BE2C (cell line): ENCODE measurements around the gene NEO1.

Experiments
- DNase-seq: peaks from one replicate; pipeline ENCODE4 v3.0.0-alpha.2; 2020
- H3K27me3 ChIP-seq: fragments of 250-450 bp; sonication (Bioruptor Pico); 2 replicates; pipeline ENCODE4 v1.5.1; 2020; ENCODE audit warnings: mild to moderate bottlenecking
- H3K36me3 ChIP-seq: fragments of 250-450 bp; sonication (Bioruptor Pico); 2 replicates; pipeline ENCODE4 v1.5.1; 2020; ENCODE audit warnings: mild to moderate bottlenecking
- H3K4me1 ChIP-seq: fragments of 250-450 bp; sonication (Bioruptor Pico); 2 replicates; pipeline ENCODE4 v1.5.1; 2020
- H3K4me3 ChIP-seq: 2 replicates; pipeline ENCODE4 v1.5.1; 2011; ENCODE audit warnings: low read depth, low read length
- H3K9me3 ChIP-seq: fragments of 250-450 bp; sonication (Bioruptor Pico); 2 replicates; pipeline ENCODE4 v1.5.1; 2020
- CTCF ChIP-seq: IDR thresholded peaks from 2 replicates; pipeline ENCODE4 v1.5.1; 2012; ENCODE audit warnings: mild to moderate bottlenecking, low read depth, low read length

NEO1 gene

GRCh38 chr15:73349191-73349590 lies 296.9 kb downstream of the NEO1 start:
- Histone ChIP-seq H3K27me3 (peaks cover 31% of the 10 kb centered on the region), H3K4me3 (no peak overlapping the region), H3K36me3 (no peaks in the 10 kb centered on the region), H3K4me1 (no peaks in the 10 kb centered on the region), H3K9me3 (no peaks in the 10 kb centered on the region)
- TF ChIP-seq CTCF: no peak
- DNase-seq: no peak

- Histone ChIP-seq H3K36me3 (no peaks in the 10 kb centered on the region), H3K9me3 (no peaks in the 10 kb centered on the region), H3K4me1 (no peaks in the 10 kb centered on the region), H3K4me3 (no peak overlapping the region), H3K27me3 (peaks cover 31% of the 10 kb centered on the region)
- TF ChIP-seq CTCF: no peak
- no peak for DNase-seq
Observed at GRCh38 chr15:73352082-73352481, 299.8 kb downstream of the NEO1 start.

GRCh38 chr15:73353734-73354133 lies 301.5 kb downstream of the NEO1 start:
- TF ChIP-seq CTCF: no peak
- DNase-seq: no peak
- no peaks in the 10 kb centered on the region for H3K9me3 ChIP-seq
- H3K27me3 ChIP-seq: peaks cover 31% of the 10 kb centered on the region
- H3K4me3 ChIP-seq: no peak overlapping the region
- H3K36me3 ChIP-seq: no peaks in the 10 kb centered on the region
- H3K4me1 ChIP-seq: no peaks in the 10 kb centered on the region

- Histone ChIP-seq H3K4me3 (no peak overlapping the region), H3K36me3 (no peaks in the 10 kb centered on the region), H3K9me3 (no peaks in the 10 kb centered on the region), H3K4me1 (no peaks in the 10 kb centered on the region), H3K27me3 (peaks cover 31% of the 10 kb centered on the region)
- DNase-seq: no peak
- TF ChIP-seq CTCF: no peak
Observed at GRCh38 chr15:73354241-73354640, 302.0 kb downstream of the NEO1 start.
